Measurements from ENCODE around the gene APOO.

Gene APOO

GRCh38 chrX:23857935-23858334, 49.8 kb downstream of the APOO start:
- no peak for DNase-seq

- DNase-seq, result no peak
These were observed 50.4 kb downstream of the APOO start for GRCh38 chrX:23857363-23857762.

- DNase-seq, result no peak
These were observed 52.2 kb downstream of the APOO start for GRCh38 chrX:23855569-23855968.

GRCh38 chrX:23854945-23855344, 52.8 kb downstream of the APOO start:
- DNase-seq, result no peak

GRCh38 chrX:23854122-23854521, 53.6 kb downstream of the APOO start:
- no peak for DNase-seq

- DNase-seq, result no peak
These were observed 56.2 kb downstream of the APOO start for GRCh38 chrX:23851544-23851943.

GRCh38 chrX:23849241-23849640, 58.5 kb downstream of the APOO start:
- DNase-seq, result no peak

- DNase-seq, result no peak
These were observed 62.4 kb downstream of the APOO start for GRCh38 chrX:23845351-23845817.

- DNase-seq, result no peak
These were observed 63.1 kb downstream of the APOO start for GRCh38 chrX:23844502-23845138.

GRCh38 chrX:23841847-23842522, 65.8 kb downstream of the APOO start:
- no peak for DNase-seq

- DNase-seq, result no peak
These were observed 67.1 kb downstream of the APOO start for GRCh38 chrX:23840674-23841073.

- no peak for DNase-seq
These were observed 68.8 kb downstream of the APOO start for GRCh38 chrX:23838953-23839352.

GRCh38 chrX:23832721-23833120, 75.0 kb downstream of the APOO start:
- no peak for DNase-seq

GRCh38 chrX:23828881-23829280, 78.9 kb downstream of the APOO start:
- DNase-seq, result no peak

- no peak for DNase-seq
These were observed 81.1 kb downstream of the APOO start for GRCh38 chrX:23826653-23827052.

- no peak for DNase-seq
These were observed 81.5 kb downstream of the APOO start for GRCh38 chrX:23826216-23826615.

- no peak for DNase-seq
These were observed 82.1 kb downstream of the APOO start for GRCh38 chrX:23825675-23826074.

GRCh38 chrX:23822841-23823240, 84.9 kb downstream of the APOO start:
- no peak for DNase-seq

GRCh38 chrX:23822397-23822796, 85.3 kb downstream of the APOO start:
- peak; percentile 7 for DNase-seq

GRCh38 chrX:23821847-23822246, 85.9 kb downstream of the APOO start:
- DNase-seq, result no peak

GRCh38 chrX:23820235-23820782, 87.4 kb downstream of the APOO start:
- no peak for DNase-seq

- DNase-seq, result no peak
These were observed 88.1 kb downstream of the APOO start for GRCh38 chrX:23819385-23820234.

- DNase-seq, result no peak
These were observed 89.8 kb downstream of the APOO start for GRCh38 chrX:23817979-23818336.

GRCh38 chrX:23816179-23816578, 91.6 kb downstream of the APOO start:
- DNase-seq, result no peak
